CD4-positive, CD25-positive, alpha-beta regulatory T cell (primary cell): Measurements from ENCODE around the gene FBRS. TPM values are rescaled to one million over a fixed set of nuclear protein-coding genes. Genes with fewer than 3 reads are reported as not detected.
"Not testable (repeated sequence)": the region's sequence is repeated elsewhere in the genome, so short reads cannot be mapped to it uniquely, and the experiment has no call there.

Source experiments
- ATAC-seq, 2 donors: fragments of 150-1000 bp; cut with Tn5 transposase; one replicate each; pipeline ENCODE4 v1.10.0; 2021; ENCODE audit warnings: low read depth in 2 of 2, moderate number of reproducible peaks in 2 of 2, moderate library complexity in 1 of 2
- DNase-seq, 3 donors: peaks; one replicate each; pipeline versions ENCODE4 v3.0.0 to v3.0.0-alpha.2; 2012 to 2022; ENCODE audit warnings: mixed read lengths in 1 of 3
- H3K27ac ChIP-seq: one replicate; pipeline ENCODE4 v1.7.0; 2013; ENCODE audit warnings: mild to moderate bottlenecking, low read length; ENCODE audit not compliant: insufficient read depth, poor library complexity, severe bottlenecking
- H3K27me3 ChIP-seq: one replicate; pipeline ENCODE4 v1.7.0; 2013; ENCODE audit warnings: low read length; ENCODE audit not compliant: control insufficient read depth, insufficient read depth
- H3K36me3 ChIP-seq: one replicate; pipeline ENCODE4 v1.7.0; 2013; ENCODE audit warnings: mild to moderate bottlenecking, low read length, moderate library complexity; ENCODE audit not compliant: control insufficient read depth, insufficient read depth
- H3K4me1 ChIP-seq: 2 replicates; pipeline ENCODE4 v1.7.0; 2013; ENCODE audit warnings: mild to moderate bottlenecking, low read length; ENCODE audit not compliant: insufficient read depth, control insufficient read depth, poor library complexity, severe bottlenecking
- H3K4me3 ChIP-seq: one replicate; pipeline ENCODE4 v1.7.0; 2013; ENCODE audit warnings: low read depth, mild to moderate bottlenecking, low read length, moderate library complexity
- H3K9me3 ChIP-seq, 2 experiments: 1 replicate in 1 of 2; 2 replicates in 1 of 2; pipeline ENCODE4 v1.7.0; 2013; ENCODE audit warnings: low read length in 2 of 2, mild to moderate bottlenecking in 1 of 2, moderate library complexity in 1 of 2; ENCODE audit not compliant: control insufficient read depth in 2 of 2
- H3K27ac Mint-ChIP-seq, 3 donors: one replicate each; pipeline ENCODE4 v1.8.0; 2020 to 2022; ENCODE audit warnings: mild to moderate bottlenecking in 3 of 3, mixed read lengths in 3 of 3, moderate library complexity in 2 of 3
- H3K27me3 Mint-ChIP-seq: one replicate; pipeline ENCODE4 v1.8.0; 2022; ENCODE audit warnings: mild to moderate bottlenecking, mixed read lengths
- H3K36me3 Mint-ChIP-seq: one replicate; pipeline ENCODE4 v1.8.0; 2020; ENCODE audit warnings: mixed read lengths
- H3K4me1 Mint-ChIP-seq, 4 donors: one replicate each; pipeline ENCODE4 v1.8.0; 2020 to 2022; ENCODE audit warnings: mixed read lengths in 4 of 4, mild to moderate bottlenecking in 1 of 4
- H3K4me3 Mint-ChIP-seq, 4 donors: one replicate each; pipeline ENCODE4 v1.8.0; 2020 to 2022; ENCODE audit warnings: mild to moderate bottlenecking in 4 of 4, mixed read lengths in 4 of 4, moderate library complexity in 3 of 4
- H3K9me3 Mint-ChIP-seq, 7 donors: one replicate each; pipeline ENCODE4 v1.8.0; 2020 to 2022; ENCODE audit warnings: mixed read lengths in 7 of 7, mild to moderate bottlenecking in 3 of 7, moderate library complexity in 2 of 7
- polyA plus RNA-seq, 4 donors: library from polyadenylated mRNA; unstranded; fragments of 300-500 nt; fragmentation: Illumina TruSeq; gene quantifications; one replicate each; pipeline ENCODE4 v1.2.3, GENCODE V29; 2021
- total RNA-seq: library from RNA; stranded (reverse); gene quantifications from one replicate; pipeline ENCODE4 v1.2.3, GENCODE V29; 2022

The FBRS gene
- total and polyA plus RNA-seq, 5 donors from 2014 or later: 2.3 to 179 (median 3.3) TPM

- ATAC-seq (peak; percentile 10 to 13), DNase-seq (peak; percentile 70 to 90 (median 71))
- Mint-ChIP-seq H3K9me3 (peaks cover 0 to 2% (median 0%) of the 10 kb centered on the region in 7 donors), H3K4me3 (peak within 1 kb of the TSS; percentile 92 to 100 (median 97)), H3K27ac (peak within 1 kb of the TSS; percentile 100), H3K36me3 (peaks cover 10% of the 10 kb centered on the region), H3K27me3 (peaks cover 5% of the 10 kb centered on the region), H3K4me1 (peaks cover 9 to 37% (median 21%) of the 10 kb centered on the region in 4 donors)
- no peaks in the 10 kb centered on the region for H3K9me3 ChIP-seq
- H3K27ac ChIP-seq: peak within 1 kb of the TSS; percentile 99
- no peaks in the 10 kb centered on the region for H3K27me3 ChIP-seq
- H3K4me1 ChIP-seq: peaks cover 24% of the 10 kb centered on the region
- H3K4me3 ChIP-seq: peak within 1 kb of the TSS; percentile 72
- H3K36me3 ChIP-seq: peaks cover 32% of the 10 kb centered on the region
These were observed 40.8 kb downstream of the FBRS start, which contains the start of gene SRCAP for GRCh38 chr16:30698816-30699614. Gene SRCAP (plus strand): TSS chr16:30699171. CDS start chr16:30700825, 1,654 bp downstream.

DNA sequence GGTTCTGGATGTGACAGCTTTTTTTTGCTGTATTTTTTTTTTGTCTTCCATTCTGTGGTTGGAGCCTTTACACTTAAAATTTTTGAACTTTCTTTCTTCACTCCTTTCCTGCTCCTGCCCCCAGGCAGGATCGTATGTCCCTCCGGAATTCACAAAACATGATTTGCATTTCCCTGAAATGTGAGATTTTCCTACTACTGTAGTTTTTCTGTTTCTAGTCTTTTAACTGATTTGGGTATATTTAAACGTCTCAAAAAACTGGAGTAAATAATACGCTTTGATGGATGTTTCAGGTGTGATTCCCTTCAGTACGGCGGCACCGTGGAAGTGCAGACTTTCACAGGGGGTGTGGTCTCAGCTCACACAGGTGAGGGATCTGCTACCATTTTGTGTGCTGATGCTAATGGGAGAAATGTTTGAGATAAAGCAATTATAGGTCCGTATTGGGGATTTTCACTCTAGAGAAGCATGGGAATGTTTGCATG, 41.4 kb downstream of the FBRS start:
- Histone ChIP-seq H3K4me3 (peak overlapping the region; percentile 72), H3K9me3 (no peaks in the 10 kb centered on the region), H3K36me3 (peaks cover 38% of the 10 kb centered on the region), H3K27me3 (no peaks in the 10 kb centered on the region), H3K4me1 (peaks cover 22% of the 10 kb centered on the region), H3K27ac (peak overlapping the region; percentile 99)
- Mint-ChIP-seq H3K9me3 (peaks cover 0 to 2% (median 0%) of the 10 kb centered on the region in 7 donors), H3K27me3 (peaks cover 5% of the 10 kb centered on the region), H3K4me1 (peaks cover 9 to 36% (median 21%) of the 10 kb centered on the region in 4 donors), H3K27ac (peak overlapping the region; percentile 93 to 100 (median 97)), H3K36me3 (peaks cover 14% of the 10 kb centered on the region), H3K4me3 (peak overlapping the region; percentile 92 to 97 (median 96))
- ATAC-seq: no peak
- no peak for DNase-seq

DNA sequence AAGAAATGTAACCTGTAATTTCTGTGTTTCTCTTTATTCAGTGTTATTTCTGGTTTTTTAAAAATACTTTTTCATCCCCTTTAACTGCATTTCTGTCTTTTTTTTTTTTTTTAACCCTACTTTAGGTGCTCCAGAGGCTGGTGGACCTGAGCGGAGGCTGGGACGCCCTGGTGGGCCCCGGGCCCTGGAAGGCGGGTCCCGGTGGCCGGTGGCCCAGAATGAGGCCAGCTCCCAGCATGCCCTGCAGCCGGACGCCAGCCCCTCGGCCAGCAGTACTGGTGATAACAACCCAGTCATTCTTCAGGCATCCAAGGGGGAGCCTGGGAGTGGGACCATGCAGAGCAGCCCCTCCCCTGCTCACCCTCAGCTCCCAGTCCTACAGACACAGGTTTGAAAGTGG, 42.3 kb downstream of the FBRS start:
- Histone ChIP-seq H3K4me3 (no peak overlapping the region), H3K36me3 (peaks cover 46% of the 10 kb centered on the region), H3K27me3 (no peaks in the 10 kb centered on the region), H3K4me1 (peaks cover 22% of the 10 kb centered on the region), H3K9me3 (no peaks in the 10 kb centered on the region), H3K27ac (no peak overlapping the region)
- peak overlapping the region in 3 of 4 donors; percentile 92 to 97 (median 97) for H3K4me3 Mint-ChIP-seq
- peak overlapping the region in 1 of 3 donors; percentile 100 for H3K27ac Mint-ChIP-seq
- DNase-seq: no peak
- H3K9me3 Mint-ChIP-seq: peaks cover 0 to 2% (median 0%) of the 10 kb centered on the region in 7 donors
- H3K36me3 Mint-ChIP-seq: peaks cover 14% of the 10 kb centered on the region
- no peak for ATAC-seq
- peaks cover 5% of the 10 kb centered on the region for H3K27me3 Mint-ChIP-seq
- peaks cover 9 to 34% (median 21%) of the 10 kb centered on the region in 4 donors for H3K4me1 Mint-ChIP-seq

GRCh38 chr16:30700971-30701370, 42.7 kb downstream of the FBRS start:
- Histone ChIP-seq H3K27ac (no peak overlapping the region), H3K36me3 (peaks cover 51% of the 10 kb centered on the region), H3K27me3 (no peaks in the 10 kb centered on the region), H3K4me1 (peaks cover 22% of the 10 kb centered on the region), H3K4me3 (no peak overlapping the region), H3K9me3 (no peaks in the 10 kb centered on the region)
- H3K4me1 Mint-ChIP-seq: peaks cover 9 to 34% (median 21%) of the 10 kb centered on the region in 4 donors
- peak overlapping the region in 3 of 4 donors; percentile 36 to 57 (median 42) for H3K4me3 Mint-ChIP-seq
- peaks cover 5% of the 10 kb centered on the region for H3K27me3 Mint-ChIP-seq
- peak overlapping the region in 1 of 3 donors; percentile 25 for H3K27ac Mint-ChIP-seq
- DNase-seq: no peak
- H3K36me3 Mint-ChIP-seq: peaks cover 14% of the 10 kb centered on the region
- H3K9me3 Mint-ChIP-seq: peaks cover 0 to 2% (median 0%) of the 10 kb centered on the region in 7 donors
- no peak for ATAC-seq

DNA sequence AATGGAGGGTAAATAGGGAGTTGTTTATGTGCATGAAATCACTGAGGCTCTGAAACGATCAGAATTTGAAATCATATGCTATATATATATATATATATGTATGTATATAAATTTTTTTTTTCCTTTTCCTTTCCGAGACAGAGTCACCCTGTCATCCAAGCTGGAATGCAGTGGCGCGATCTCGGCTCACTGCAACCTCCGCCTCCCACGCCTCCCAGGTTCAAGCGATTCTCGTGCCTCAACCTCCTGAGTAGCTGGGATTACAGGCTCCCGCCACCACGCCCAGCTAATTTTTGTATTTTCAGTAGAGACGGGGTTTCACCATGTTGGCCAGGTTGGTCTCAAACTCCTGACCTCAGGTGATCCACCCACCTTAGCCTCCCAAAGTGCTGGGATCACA, 44.8 kb downstream of the FBRS start:
- H3K4me1 ChIP-seq: peaks cover 14% of the 10 kb centered on the region
- Mint-ChIP-seq H3K4me3 (peak overlapping the region in 2 of 4 donors; percentile 56 to 75), H3K36me3 (peaks cover 29% of the 10 kb centered on the region), H3K4me1 (peaks cover 14 to 23% (median 16%) of the 10 kb centered on the region in 4 donors)
- not testable (repeated sequence) for H3K27me3 Mint-ChIP-seq, H3K9me3 Mint-ChIP-seq, H3K9me3 ChIP-seq, H3K4me3 ChIP-seq, DNase-seq, H3K27me3 ChIP-seq, H3K27ac ChIP-seq, ATAC-seq, H3K27ac Mint-ChIP-seq
- H3K36me3 ChIP-seq: peaks cover 72% of the 10 kb centered on the region

DNA sequence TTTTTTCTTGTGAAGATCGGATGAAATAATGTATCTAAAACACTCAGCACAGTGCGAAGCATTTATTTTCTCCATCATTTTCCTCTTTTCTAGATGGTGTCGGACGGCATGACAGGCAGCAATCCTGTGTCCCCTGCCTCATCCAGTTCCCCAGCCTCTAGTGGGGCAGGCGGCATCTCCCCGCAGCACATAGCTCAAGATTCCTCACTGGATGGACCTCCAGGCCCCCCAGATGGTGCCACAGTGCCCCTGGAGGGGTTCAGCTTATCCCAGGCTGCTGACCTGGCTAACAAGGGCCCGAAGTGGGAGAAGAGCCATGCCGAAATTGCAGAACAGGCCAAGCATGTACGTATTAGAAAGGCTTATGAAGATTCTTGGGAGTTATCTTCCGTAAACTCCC, 45.7 kb downstream of the FBRS start:
- Histone ChIP-seq H3K4me1 (peaks cover 12% of the 10 kb centered on the region), H3K36me3 (peaks cover 81% of the 10 kb centered on the region), H3K27ac (no peak overlapping the region), H3K27me3 (no peaks in the 10 kb centered on the region), H3K9me3 (no peaks in the 10 kb centered on the region), H3K4me3 (no peak overlapping the region)
- Mint-ChIP-seq H3K4me1 (peaks cover 12 to 22% (median 15%) of the 10 kb centered on the region in 4 donors), H3K4me3 (no peak overlapping the region), H3K9me3 (peaks cover 0 to 1% (median 0%) of the 10 kb centered on the region in 7 donors), H3K36me3 (peaks cover 29% of the 10 kb centered on the region), H3K27me3 (no peaks in the 10 kb centered on the region), H3K27ac (no peak overlapping the region)
- ATAC-seq (no peak), DNase-seq (no peak)

DNA sequence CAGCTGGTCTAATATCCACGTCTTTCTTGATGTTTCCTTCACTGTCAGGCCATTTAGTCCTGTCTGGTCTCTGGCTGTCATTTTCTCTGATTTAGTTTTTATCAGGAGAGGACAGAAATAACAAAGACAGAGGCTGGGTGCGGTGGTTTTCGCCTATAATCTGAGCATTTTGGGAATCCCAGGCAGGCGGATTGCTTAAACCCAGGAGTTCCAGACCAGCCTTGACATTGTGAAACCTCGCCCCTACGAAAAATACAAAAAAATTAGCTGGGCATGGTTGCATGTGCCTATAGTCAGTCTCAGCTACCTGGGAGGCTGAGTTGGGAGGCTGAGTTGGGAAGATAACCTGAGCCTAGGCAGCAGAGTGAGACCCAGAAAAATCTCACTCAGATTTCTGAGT, 47.8 kb downstream of the FBRS start:
- no peaks in the 10 kb centered on the region for H3K9me3 ChIP-seq
- H3K4me1 ChIP-seq: no peaks in the 10 kb centered on the region
- Mint-ChIP-seq H3K27me3 (no peaks in the 10 kb centered on the region), H3K9me3 (peaks cover 0 to 1% (median 0%) of the 10 kb centered on the region in 7 donors), H3K4me1 (peaks cover 0 to 7% (median 5%) of the 10 kb centered on the region in 4 donors), H3K4me3 (no peak overlapping the region), H3K27ac (no peak overlapping the region), H3K36me3 (peaks cover 43% of the 10 kb centered on the region)
- peaks cover 90% of the 10 kb centered on the region for H3K36me3 ChIP-seq
- ATAC-seq: no peak
- no peak for DNase-seq
- H3K4me3 ChIP-seq: no peak overlapping the region
- no peaks in the 10 kb centered on the region for H3K27me3 ChIP-seq
- H3K27ac ChIP-seq: no peak overlapping the region
